ENCODE data around the gene CLEC20A. TPM values are rescaled to one million over a fixed set of nuclear protein-coding genes. Genes with fewer than 3 reads are reported as not detected.

Gene CLEC20A
- total and polyA plus RNA-seq, 2 experiments from 2014 or later: not detected

- H3K27me3 ChIP-seq (replicated peaks; ENCODE audit: insufficient read depth): no peaks in the 10 kb centered on the region
- TF ChIP-seq EZH2 (IDR thresholded peaks at IDR 0.05; ENCODE audit: insufficient read depth, poor library complexity, severe bottlenecking) (no peak), EZH2phosphoT487 (IDR thresholded peaks at IDR 0.05; ENCODE audit: insufficient read depth, low read depth) (no peak)
- H3K4me1 ChIP-seq (ENCODE audit: insufficient read depth): peaks cover 13% of the 10 kb centered on the region
- peaks cover 7% of the 10 kb centered on the region; the same call in 1 of the 2 replicates for H3F3A ChIP-seq (ENCODE audit: insufficient read depth)
- H3K27ac ChIP-seq: no peak overlapping the region
- H3K9me3 ChIP-seq (ENCODE audit: low read depth): no peaks in the 10 kb centered on the region
- DNase-seq: no peak
- no peaks in the 10 kb centered on the region for H4K20me1 ChIP-seq (ENCODE audit: insufficient read depth)
- peaks cover 30% of the 10 kb centered on the region for H3K36me3 ChIP-seq (ENCODE audit: low read depth)
- H3K9ac ChIP-seq: no peak overlapping the region
- H3K79me2 ChIP-seq (ENCODE audit: insufficient read depth): no peaks in the 10 kb centered on the region
- in situ Hi-C loops (cut with MboI): no loop called here
- no peak overlapping the region for H2AFZ ChIP-seq
- H3K4me2 ChIP-seq (ENCODE audit: unreplicated experiment): no peak overlapping the region
- WGBS, 2 experiments (ENCODE audit: low coverage in 1 of 2, low lambda C conversion rate in 2 of 2, missing lambda C conversion rate in 2 of 2): 97 to 100% methylated on average over 3 of the region's 3 CpGs
- no peak overlapping the region for H3K4me3 ChIP-seq
- H3K9me2 ChIP-seq (ENCODE audit: insufficient read depth): no peaks in the 10 kb centered on the region
Measured at GRCh38 chr1:178452013-178452412, 44.8 kb downstream of the CLEC20A start.

- WGBS, 2 experiments (ENCODE audit: low coverage in 1 of 2, low lambda C conversion rate in 2 of 2, missing lambda C conversion rate in 2 of 2): 68 to 72% methylated on average over 3 of the region's 3 CpGs
- Histone ChIP-seq H3K4me1 (ENCODE audit: insufficient read depth) (peaks cover 13% of the 10 kb centered on the region), H3K4me3 (no peak overlapping the region), H3K4me2 (ENCODE audit: unreplicated experiment) (no peak overlapping the region), H3K36me3 (ENCODE audit: low read depth) (peaks cover 26% of the 10 kb centered on the region), H3K27ac (no peak overlapping the region), H4K20me1 (ENCODE audit: insufficient read depth) (no peaks in the 10 kb centered on the region), H3F3A (ENCODE audit: insufficient read depth) (peaks cover 7% of the 10 kb centered on the region; the same call in 1 of the 2 replicates), H3K27me3 (replicated peaks; ENCODE audit: insufficient read depth) (no peaks in the 10 kb centered on the region), H3K9me2 (ENCODE audit: insufficient read depth) (no peaks in the 10 kb centered on the region), H3K9me3 (ENCODE audit: low read depth) (no peaks in the 10 kb centered on the region), H3K79me2 (ENCODE audit: insufficient read depth) (no peaks in the 10 kb centered on the region), H3K9ac (no peak overlapping the region), H2AFZ (no peak overlapping the region)
- no peak for TF ChIP-seq EZH2phosphoT487 (IDR thresholded peaks at IDR 0.05; ENCODE audit: insufficient read depth, low read depth)
- no peak for TF ChIP-seq EZH2 (IDR thresholded peaks at IDR 0.05; ENCODE audit: insufficient read depth, poor library complexity, severe bottlenecking)
- in situ Hi-C loops (cut with MboI): no loop called here
- DNase-seq: peak; percentile 40
Measured at GRCh38 chr1:178451529-178451928, 45.2 kb downstream of the CLEC20A start.

GRCh38 chr1:178450871-178451270 is 45.9 kb downstream of the CLEC20A start:
- no peaks in the 10 kb centered on the region for H3K79me2 ChIP-seq (ENCODE audit: insufficient read depth)
- H3K27me3 ChIP-seq (replicated peaks; ENCODE audit: insufficient read depth): no peaks in the 10 kb centered on the region
- H3K9me2 ChIP-seq (ENCODE audit: insufficient read depth): no peaks in the 10 kb centered on the region
- in situ Hi-C loops (cut with MboI): no loop called here
- TF ChIP-seq EZH2 (IDR thresholded peaks at IDR 0.05; ENCODE audit: insufficient read depth, poor library complexity, severe bottlenecking) (no peak), EZH2phosphoT487 (IDR thresholded peaks at IDR 0.05; ENCODE audit: insufficient read depth, low read depth) (no peak)
- H4K20me1 ChIP-seq (ENCODE audit: insufficient read depth): no peaks in the 10 kb centered on the region
- no peak overlapping the region for H3K9ac ChIP-seq
- no peak overlapping the region for H3K27ac ChIP-seq
- DNase-seq: no peak
- peaks cover 13% of the 10 kb centered on the region for H3K4me1 ChIP-seq (ENCODE audit: insufficient read depth)
- no peaks in the 10 kb centered on the region for H3K9me3 ChIP-seq (ENCODE audit: low read depth)
- H3K36me3 ChIP-seq (ENCODE audit: low read depth): peaks cover 30% of the 10 kb centered on the region
- 98% methylated on average over 6 of the region's 6 CpGs for WGBS, 2 experiments (ENCODE audit: low coverage in 1 of 2, low lambda C conversion rate in 2 of 2, missing lambda C conversion rate in 2 of 2)
- H3K4me2 ChIP-seq (ENCODE audit: unreplicated experiment): no peak overlapping the region
- no peak overlapping the region for H2AFZ ChIP-seq
- H3F3A ChIP-seq (ENCODE audit: insufficient read depth): peaks cover 7% of the 10 kb centered on the region; the same call in 1 of the 2 replicates
- H3K4me3 ChIP-seq: no peak overlapping the region

- H3K36me3 ChIP-seq (ENCODE audit: low read depth): peaks cover 52% of the 10 kb centered on the region
- in situ Hi-C loops (cut with MboI): no loop called here
- H2AFZ ChIP-seq: no peak overlapping the region
Measured at GRCh38 chr1:178442925-178443324, 53.8 kb downstream of the CLEC20A start.

More at GRCh38 chr1:178442925-178443324, 53.8 kb downstream of the CLEC20A start:
- no peak overlapping the region for H3K9ac ChIP-seq
- H4K20me1 ChIP-seq (ENCODE audit: insufficient read depth): no peaks in the 10 kb centered on the region
- WGBS, 2 experiments (ENCODE audit: low coverage in 1 of 2, low lambda C conversion rate in 2 of 2, missing lambda C conversion rate in 2 of 2): 98 to 100% methylated on average over 3 of the region's 3 CpGs
- H3K27me3 ChIP-seq (replicated peaks; ENCODE audit: insufficient read depth): no peaks in the 10 kb centered on the region
- H3K4me1 ChIP-seq (ENCODE audit: insufficient read depth): no peaks in the 10 kb centered on the region
- no peaks in the 10 kb centered on the region for H3F3A ChIP-seq (ENCODE audit: insufficient read depth)
- H3K27ac ChIP-seq: no peak overlapping the region
- TF ChIP-seq EZH2 (IDR thresholded peaks at IDR 0.05; ENCODE audit: insufficient read depth, poor library complexity, severe bottlenecking): no peak
- no peak for TF ChIP-seq EZH2phosphoT487 (IDR thresholded peaks at IDR 0.05; ENCODE audit: insufficient read depth, low read depth)
- H3K4me3 ChIP-seq: no peak overlapping the region
- DNase-seq: no peak
- no peaks in the 10 kb centered on the region for H3K9me2 ChIP-seq (ENCODE audit: insufficient read depth)
- no peaks in the 10 kb centered on the region; the same call in 1 of the 2 replicates for H3K79me2 ChIP-seq (ENCODE audit: insufficient read depth)
- no peak overlapping the region for H3K4me2 ChIP-seq (ENCODE audit: unreplicated experiment)
- no peaks in the 10 kb centered on the region for H3K9me3 ChIP-seq (ENCODE audit: low read depth)
